NCI-H82 (cell line): Measurements from ENCODE around the gene IGF1R.

Experiments used
- DNase-seq: peaks from one replicate; lab custom pipeline; 2025; lab: John Stamatoyannopoulos, UW

Gene IGF1R

GRCh38 chr15:98827217-98827616 lies 178.9 kb downstream of the IGF1R start:
- DNase-seq, result no peak

- DNase-seq, result no peak
Observed at GRCh38 chr15:98830034-98830634, 181.8 kb downstream of the IGF1R start.

GRCh38 chr15:98834976-98835375 lies 186.6 kb downstream of the IGF1R start:
- DNase-seq, result no peak

GRCh38 chr15:98835876-98836275 lies 187.5 kb downstream of the IGF1R start:
- no peak for DNase-seq

GRCh38 chr15:98838387-98839259 lies 190.3 kb downstream of the IGF1R start:
- peak; percentile 22 for DNase-seq

- no peak for DNase-seq
Observed at GRCh38 chr15:98840053-98840452, 191.7 kb downstream of the IGF1R start.

GRCh38 chr15:98841419-98841970 lies 193.2 kb downstream of the IGF1R start:
- no peak for DNase-seq

- DNase-seq, result no peak
Observed at GRCh38 chr15:98842192-98842972, 194.0 kb downstream of the IGF1R start.

GRCh38 chr15:98842973-98843285 lies 194.6 kb downstream of the IGF1R start:
- DNase-seq, result peak; percentile 58

GRCh38 chr15:98843844-98844243 lies 195.5 kb downstream of the IGF1R start:
- no peak for DNase-seq

GRCh38 chr15:98844261-98844660 lies 195.9 kb downstream of the IGF1R start:
- DNase-seq, result no peak

GRCh38 chr15:98845138-98845884 lies 197.0 kb downstream of the IGF1R start:
- no peak for DNase-seq

GRCh38 chr15:98850961-98851572 lies 202.7 kb downstream of the IGF1R start:
- peak; percentile 91 for DNase-seq

- DNase-seq, result peak; percentile 85
Observed at GRCh38 chr15:98853161-98853560, 204.8 kb downstream of the IGF1R start.

GRCh38 chr15:98853617-98854420 lies 205.5 kb downstream of the IGF1R start:
- DNase-seq, result no peak

- peak; percentile 26 for DNase-seq
Observed at GRCh38 chr15:98854496-98854895, 206.2 kb downstream of the IGF1R start.

GRCh38 chr15:98855067-98855814 lies 206.9 kb downstream of the IGF1R start:
- peak; percentile 23 for DNase-seq

GRCh38 chr15:98855815-98856531 lies 207.6 kb downstream of the IGF1R start:
- DNase-seq, result no peak

- DNase-seq, result no peak
Observed at GRCh38 chr15:98856532-98856907, 208.2 kb downstream of the IGF1R start.
